NCI-H510A (cell line): Measurements from ENCODE around the gene PFDN5.
A peak's percentile ranks its signal among the peaks of the same experiment; 100 is the strongest.

Experiments used
- DNase-seq: peaks from one replicate; lab custom pipeline; 2025; lab: John Stamatoyannopoulos, UW

The PFDN5 gene

GRCh38 chr12:53295070-53295890 lies at the start of gene PFDN5:
PFDN5 (plus strand) TSS chr12:53295542; CDS start chr12:53295568, 26 bp downstream.
- DNase-seq = peak; percentile 80

- peak; percentile 65 for DNase-seq
Observed at GRCh38 chr12:53251477-53252348, 43.6 kb upstream of the PFDN5 start.

- DNase-seq = peak; percentile 14
Observed at GRCh38 chr12:53252349-53252916, 42.9 kb upstream of the PFDN5 start.

GRCh38 chr12:53253298-53253697 lies 42.0 kb upstream of the PFDN5 start:
- DNase-seq = no peak

- no peak for DNase-seq
Observed at GRCh38 chr12:53254816-53255545, 40.4 kb upstream of the PFDN5 start.

GRCh38 chr12:53255996-53256395 lies 39.3 kb upstream of the PFDN5 start:
- no peak for DNase-seq

- DNase-seq = no peak
Observed at GRCh38 chr12:53258541-53259539, 36.5 kb upstream of the PFDN5 start.

GRCh38 chr12:53259891-53260290 lies 35.5 kb upstream of the PFDN5 start:
- no peak for DNase-seq

GRCh38 chr12:53265783-53266182 lies 29.6 kb upstream of the PFDN5 start:
- no peak for DNase-seq

- no peak for DNase-seq
Observed at GRCh38 chr12:53267306-53267998, 27.9 kb upstream of the PFDN5 start.

- DNase-seq = peak; percentile 58
Observed at GRCh38 chr12:53267999-53268629, 27.2 kb upstream of the PFDN5 start, which contains the start of gene ESPL1. ESPL1 (plus strand) TSS chr12:53268299; CDS start chr12:53268767, 468 bp downstream.

GRCh38 chr12:53268630-53269562 lies 26.4 kb upstream of the PFDN5 start:
- no peak for DNase-seq

GRCh38 chr12:53274445-53274844 lies 20.9 kb upstream of the PFDN5 start:
- no peak for DNase-seq

- DNase-seq = no peak
Observed at GRCh38 chr12:53276511-53276910, 18.8 kb upstream of the PFDN5 start.

- DNase-seq = no peak
Observed at GRCh38 chr12:53277981-53278380, 17.4 kb upstream of the PFDN5 start.

GRCh38 chr12:53279283-53279869 lies 16.0 kb upstream of the PFDN5 start:
- no peak for DNase-seq

GRCh38 chr12:53279888-53280498 lies 15.3 kb upstream of the PFDN5 start:
- no peak for DNase-seq
